Measurements from ENCODE around the gene TESK1.
A peak's percentile ranks its signal among the peaks of the same experiment; 100 is the strongest.
"Not testable (repeated sequence)": the region's sequence is repeated elsewhere in the genome, so short reads cannot be mapped to it uniquely, and the experiment has no call there.

Gene TESK1

GRCh38 chr9:35617548-35617947 is 12.5 kb downstream of the TESK1 start:
- DNase-seq, result no peak

- no peak for DNase-seq
Measured at GRCh38 chr9:35618325-35618727, 13.3 kb downstream of the TESK1 start, which contains the start of gene CD72. CD72 (minus strand) TSS chr9:35618413; CDS start chr9:35618303, 110 bp downstream.

GRCh38 chr9:35618854-35619799 is 14.1 kb downstream of the TESK1 start:
- no peak for DNase-seq

- DNase-seq, result no peak
Measured at GRCh38 chr9:35619800-35620158, 14.7 kb downstream of the TESK1 start.

- no peak for DNase-seq
Measured at GRCh38 chr9:35627575-35627974, 22.5 kb downstream of the TESK1 start.

GRCh38 chr9:35628389-35628991 is 23.4 kb downstream of the TESK1 start:
- DNase-seq, result no peak

- no peak for DNase-seq
Measured at GRCh38 chr9:35629597-35629996, 24.5 kb downstream of the TESK1 start.

- DNase-seq, result no peak
Measured at GRCh38 chr9:35635730-35636129, 30.7 kb downstream of the TESK1 start.

- no peak for DNase-seq
Measured at GRCh38 chr9:35636135-35636876, 31.2 kb downstream of the TESK1 start.

- not testable (repeated sequence) for DNase-seq
Measured at GRCh38 chr9:35636877-35637246, 31.8 kb downstream of the TESK1 start.

GRCh38 chr9:35637427-35637955 is 32.4 kb downstream of the TESK1 start:
- not testable (repeated sequence) for DNase-seq

GRCh38 chr9:35638751-35639150 is 33.7 kb downstream of the TESK1 start:
- DNase-seq, result not testable (repeated sequence)

GRCh38 chr9:35639225-35639624 is 34.2 kb downstream of the TESK1 start:
- not testable (repeated sequence) for DNase-seq

- DNase-seq, result no peak
Measured at GRCh38 chr9:35639631-35640030, 34.6 kb downstream of the TESK1 start.

GRCh38 chr9:35640431-35640830 is 35.4 kb downstream of the TESK1 start:
- DNase-seq, result not testable (repeated sequence)

- DNase-seq, result not testable (repeated sequence)
Measured at GRCh38 chr9:35641478-35641877, 36.4 kb downstream of the TESK1 start.

GRCh38 chr9:35643046-35643445 is 38.0 kb downstream of the TESK1 start:
- DNase-seq, result no peak

- DNase-seq, result not testable (repeated sequence)
Measured at GRCh38 chr9:35645736-35646135, 40.7 kb downstream of the TESK1 start.

GRCh38 chr9:35646153-35646532 is 41.1 kb downstream of the TESK1 start:
- no peak for DNase-seq

GRCh38 chr9:35646533-35647265 is 41.6 kb downstream of the TESK1 start:
- peak; percentile 69 for DNase-seq

GRCh38 chr9:35649431-35650340 is 44.6 kb downstream of the TESK1 start:
- DNase-seq, result no peak
